GM19328 (cell line): Measurements from ENCODE around the gene RIMS1.
"Not testable (repeated sequence)": the region's sequence is repeated elsewhere in the genome, so short reads cannot be mapped to it uniquely, and the experiment has no call there.

Source experiments
- ATAC-seq: cut with Tn5 transposase; IDR thresholded peaks from one replicate; pipeline ENCODE4 v1.9.1; 2021; ENCODE audit warnings: mild to moderate bottlenecking, moderate library complexity; ENCODE audit not compliant: unreplicated experiment

RIMS1 gene

GRCh38 chr6:71982389-71982788 is 96.0 kb downstream of the RIMS1 start:
- peak; percentile 87 for ATAC-seq

- ATAC-seq, result no peak
Measured at GRCh38 chr6:71983131-71983530, 96.8 kb downstream of the RIMS1 start.

GRCh38 chr6:71994705-71995271 is 108.4 kb downstream of the RIMS1 start:
- ATAC-seq, result no peak

- no peak for ATAC-seq
Measured at GRCh38 chr6:71997341-71997740, 111.0 kb downstream of the RIMS1 start.

GRCh38 chr6:72002415-72002814 is 116.1 kb downstream of the RIMS1 start:
- no peak for ATAC-seq

GRCh38 chr6:72006591-72006990 is 120.2 kb downstream of the RIMS1 start:
- ATAC-seq, result not testable (repeated sequence)

- no peak for ATAC-seq
Measured at GRCh38 chr6:72022830-72023229, 136.5 kb downstream of the RIMS1 start.

- ATAC-seq, result no peak
Measured at GRCh38 chr6:72031471-72031870, 145.1 kb downstream of the RIMS1 start.

GRCh38 chr6:72032086-72032485 is 145.7 kb downstream of the RIMS1 start:
- no peak for ATAC-seq

GRCh38 chr6:72035486-72035885 is 149.1 kb downstream of the RIMS1 start:
- no peak for ATAC-seq

- no peak for ATAC-seq
Measured at GRCh38 chr6:72035966-72036365, 149.6 kb downstream of the RIMS1 start.

GRCh38 chr6:72037006-72037405 is 150.7 kb downstream of the RIMS1 start:
- no peak for ATAC-seq

GRCh38 chr6:72040111-72040510 is 153.8 kb downstream of the RIMS1 start:
- no peak for ATAC-seq

GRCh38 chr6:72042088-72042487 is 155.7 kb downstream of the RIMS1 start:
- ATAC-seq, result no peak

- ATAC-seq, result no peak
Measured at GRCh38 chr6:72048080-72048479, 161.7 kb downstream of the RIMS1 start.

GRCh38 chr6:72049376-72049775 is 163.0 kb downstream of the RIMS1 start:
- no peak for ATAC-seq

- ATAC-seq, result no peak
Measured at GRCh38 chr6:72061286-72061685, 174.9 kb downstream of the RIMS1 start.

GRCh38 chr6:72064399-72064975 is 178.1 kb downstream of the RIMS1 start:
- no peak for ATAC-seq

- no peak for ATAC-seq
Measured at GRCh38 chr6:72078096-72078495, 191.7 kb downstream of the RIMS1 start.

- no peak for ATAC-seq
Measured at GRCh38 chr6:72080260-72080941, 194.1 kb downstream of the RIMS1 start.

GRCh38 chr6:72081871-72082270 is 195.5 kb downstream of the RIMS1 start:
- no peak for ATAC-seq

- ATAC-seq, result no peak
Measured at GRCh38 chr6:72083976-72084375, 197.6 kb downstream of the RIMS1 start.
